ENCODE data around the gene TSPEAR. TPM values are rescaled to one million over a fixed set of nuclear protein-coding genes. Genes with fewer than 3 reads are reported as not detected.

The TSPEAR gene
- total RNA-seq, 2 experiments from 2014 or later = not detected

- no peak overlapping the region for H3K4me2 ChIP-seq (ENCODE audit: low read length)
- no peaks in the 10 kb centered on the region for H3K9me3 ChIP-seq (ENCODE audit: low read length)
- intact Hi-C loops (cut with micrococcal nuclease; ENCODE audit: unreplicated experiment) = no loop called here
- POLR2A ChIA-PET = no interaction called here
- H3K79me2 ChIP-seq (ENCODE audit: insufficient read depth, low read depth, low read length) = no peaks in the 10 kb centered on the region
- no peaks in the 10 kb centered on the region for H4K20me1 ChIP-seq (ENCODE audit: insufficient read depth, low read length)
- no peaks in the 10 kb centered on the region for H3K4me1 ChIP-seq (ENCODE audit: insufficient read depth, low read length, poor library complexity, severe bottlenecking)
- no peak overlapping the region for H3K27ac ChIP-seq (ENCODE audit: low read depth, low read length, poor library complexity, severe bottlenecking)
- H3K4me3 ChIP-seq (ENCODE audit: low read depth, low read length, poor library complexity, severe bottlenecking) = no peak overlapping the region
- H2AFZ ChIP-seq (ENCODE audit: low read length) = no peak overlapping the region
- DNase-seq (ENCODE audit: low spot score) = no peak
- no peaks in the 10 kb centered on the region for H3K36me3 ChIP-seq (ENCODE audit: insufficient read depth, low read length)
- TF ChIP-seq CTCF (conservative IDR thresholded peaks at IDR 0.05; ENCODE audit: low read length) (no peak), EZH2phosphoT487 (IDR thresholded peaks at IDR 0.05; ENCODE audit: borderline replicate concordance, low read depth, low read length) (no peak)
- CTCF ChIA-PET (ENCODE audit: unreplicated experiment) = no interaction called here
- no TSS peak for BruUV-seq (replicated peaks)
- no peaks in the 10 kb centered on the region for H3K9me2 ChIP-seq (ENCODE audit: insufficient read depth, low read length)
Observed at GRCh38 chr21:44723177-44724131, 12.1 kb upstream of the TSPEAR start.

GRCh38 chr21:44722731-44723130 is 11.4 kb upstream of the TSPEAR start:
- Histone ChIP-seq H3K27ac (ENCODE audit: low read depth, low read length, poor library complexity, severe bottlenecking) (no peak overlapping the region), H4K20me1 (ENCODE audit: insufficient read depth, low read length) (no peaks in the 10 kb centered on the region), H3K4me2 (ENCODE audit: low read length) (no peak overlapping the region), H3K36me3 (ENCODE audit: insufficient read depth, low read length) (no peaks in the 10 kb centered on the region), H3K9me3 (ENCODE audit: low read length) (no peaks in the 10 kb centered on the region), H3K4me1 (ENCODE audit: insufficient read depth, low read length, poor library complexity, severe bottlenecking) (no peaks in the 10 kb centered on the region), H3K79me2 (ENCODE audit: insufficient read depth, low read depth, low read length) (no peaks in the 10 kb centered on the region), H3K4me3 (ENCODE audit: low read depth, low read length, poor library complexity, severe bottlenecking) (no peak overlapping the region), H3K9me2 (ENCODE audit: insufficient read depth, low read length) (no peaks in the 10 kb centered on the region), H2AFZ (ENCODE audit: low read length) (no peak overlapping the region)
- TF ChIP-seq EZH2phosphoT487 (IDR thresholded peaks at IDR 0.05; ENCODE audit: borderline replicate concordance, low read depth, low read length) (no peak), CTCF (conservative IDR thresholded peaks at IDR 0.05; ENCODE audit: low read length) (no peak)
- no TSS peak for BruUV-seq (replicated peaks)
- POLR2A ChIA-PET = no interaction called here
- intact Hi-C loops (cut with micrococcal nuclease; ENCODE audit: unreplicated experiment) = no loop called here
- CTCF ChIA-PET (ENCODE audit: unreplicated experiment) = no interaction called here
- no peak for DNase-seq (ENCODE audit: low spot score)

- no TSS peak for BruUV-seq (replicated peaks)
- DNase-seq (ENCODE audit: low spot score) = no peak
- H2AFZ ChIP-seq (ENCODE audit: low read length) = no peak overlapping the region
- no peaks in the 10 kb centered on the region for H4K20me1 ChIP-seq (ENCODE audit: insufficient read depth, low read length)
- H3K9me2 ChIP-seq (ENCODE audit: insufficient read depth, low read length) = no peaks in the 10 kb centered on the region
- CTCF ChIA-PET (ENCODE audit: unreplicated experiment) = no interaction called here
- intact Hi-C loops (cut with micrococcal nuclease; ENCODE audit: unreplicated experiment) = no loop called here
- H3K4me1 ChIP-seq (ENCODE audit: insufficient read depth, low read length, poor library complexity, severe bottlenecking) = no peaks in the 10 kb centered on the region
- H3K4me2 ChIP-seq (ENCODE audit: low read length) = no peak overlapping the region
- TF ChIP-seq CTCF (conservative IDR thresholded peaks at IDR 0.05; ENCODE audit: low read length) = no peak
- H3K36me3 ChIP-seq (ENCODE audit: insufficient read depth, low read length) = no peaks in the 10 kb centered on the region
- no peaks in the 10 kb centered on the region for H3K9me3 ChIP-seq (ENCODE audit: low read length)
- POLR2A ChIA-PET = no interaction called here
- H3K79me2 ChIP-seq (ENCODE audit: insufficient read depth, low read depth, low read length) = no peaks in the 10 kb centered on the region
- H3K4me3 ChIP-seq (ENCODE audit: low read depth, low read length, poor library complexity, severe bottlenecking) = no peak overlapping the region
- H3K27ac ChIP-seq (ENCODE audit: low read depth, low read length, poor library complexity, severe bottlenecking) = no peak overlapping the region
Observed at GRCh38 chr21:44720170-44720569, 8.8 kb upstream of the TSPEAR start.

All from OCI-LY7 (cell line).